C4-2B (cell line): Measurements from ENCODE around the gene B9D1.

ENCODE experiments used
- H3K27ac ChIP-seq: fragments of 450-650 bp; 2 replicates; pipeline ENCODE4 v1.5.1; 2017
- ZFX ChIP-seq: fragments of 450-650 bp; IDR thresholded peaks from 2 replicates; pipeline ENCODE4 v1.6.1; 2017
- TF ChIP-seq, protein P1 (sequence below): fragments of 450-650 bp; conservative IDR thresholded peaks from 2 replicates; pipeline ENCODE4 v1.5.1; 2017; ENCODE audit warnings: mild to moderate bottlenecking

B9D1 gene

DNA sequence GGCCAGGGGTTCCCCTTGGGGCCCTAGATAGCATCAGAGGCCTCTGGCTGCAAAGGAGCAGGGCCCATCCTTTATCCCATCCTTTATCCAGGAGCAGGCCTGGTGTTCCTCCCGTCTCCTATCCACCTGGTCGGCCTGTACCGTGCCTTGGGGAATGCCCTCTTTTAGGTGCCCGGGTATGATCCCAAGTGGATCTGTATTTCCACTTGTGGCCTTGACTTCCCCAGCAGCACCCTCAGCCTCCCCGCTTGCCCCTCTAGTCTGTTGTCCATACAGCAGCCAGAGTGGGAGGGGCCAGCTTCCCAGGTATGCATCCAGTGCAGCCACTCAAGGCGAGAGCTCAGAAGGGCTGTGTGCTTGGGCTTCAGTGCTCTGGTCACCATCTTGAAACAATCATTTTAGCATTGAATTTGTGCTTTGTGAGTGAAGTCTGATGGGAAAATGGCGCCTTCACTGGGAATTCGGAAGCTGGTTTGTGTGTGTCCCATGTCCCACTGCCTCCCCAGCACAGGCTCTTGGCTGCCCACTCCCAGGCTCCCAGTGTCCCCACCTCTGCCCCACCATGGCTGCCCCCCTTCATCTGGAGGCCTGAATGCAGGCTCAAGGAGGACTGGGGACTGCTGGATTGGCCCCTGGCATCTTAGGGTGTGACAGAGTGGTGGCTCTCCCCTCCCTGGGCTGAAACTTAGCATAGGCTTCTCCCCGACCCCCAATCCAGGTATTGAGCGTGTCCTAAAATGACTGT lies 45.2 kb upstream of the B9D1 start:
- no peak for TF ChIP-seq ZFX
- TF ChIP-seq, protein P1, sequence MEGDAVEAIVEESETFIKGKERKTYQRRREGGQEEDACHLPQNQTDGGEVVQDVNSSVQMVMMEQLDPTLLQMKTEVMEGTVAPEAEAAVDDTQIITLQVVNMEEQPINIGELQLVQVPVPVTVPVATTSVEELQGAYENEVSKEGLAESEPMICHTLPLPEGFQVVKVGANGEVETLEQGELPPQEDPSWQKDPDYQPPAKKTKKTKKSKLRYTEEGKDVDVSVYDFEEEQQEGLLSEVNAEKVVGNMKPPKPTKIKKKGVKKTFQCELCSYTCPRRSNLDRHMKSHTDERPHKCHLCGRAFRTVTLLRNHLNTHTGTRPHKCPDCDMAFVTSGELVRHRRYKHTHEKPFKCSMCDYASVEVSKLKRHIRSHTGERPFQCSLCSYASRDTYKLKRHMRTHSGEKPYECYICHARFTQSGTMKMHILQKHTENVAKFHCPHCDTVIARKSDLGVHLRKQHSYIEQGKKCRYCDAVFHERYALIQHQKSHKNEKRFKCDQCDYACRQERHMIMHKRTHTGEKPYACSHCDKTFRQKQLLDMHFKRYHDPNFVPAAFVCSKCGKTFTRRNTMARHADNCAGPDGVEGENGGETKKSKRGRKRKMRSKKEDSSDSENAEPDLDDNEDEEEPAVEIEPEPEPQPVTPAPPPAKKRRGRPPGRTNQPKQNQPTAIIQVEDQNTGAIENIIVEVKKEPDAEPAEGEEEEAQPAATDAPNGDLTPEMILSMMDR, result no peak
- H3K27ac ChIP-seq, result no peak overlapping the region

DNA sequence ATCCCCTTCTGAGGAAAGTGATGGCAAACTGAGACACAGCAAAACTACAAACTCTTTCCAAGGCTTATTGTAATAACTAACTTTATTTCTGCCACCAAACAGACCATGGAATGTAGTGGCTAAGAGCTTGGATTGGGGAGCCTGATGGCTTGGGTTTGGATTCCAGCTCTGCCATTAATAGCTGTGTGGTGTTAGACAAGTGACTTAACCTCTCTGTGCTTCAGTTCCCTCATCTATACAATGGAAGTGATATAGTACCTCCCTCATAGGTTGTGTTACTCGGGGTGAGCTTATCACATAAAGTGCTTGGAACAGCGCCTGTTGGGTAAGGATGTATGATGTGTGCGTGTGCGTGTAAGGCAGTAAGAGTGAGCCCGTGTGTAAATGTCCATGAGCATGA lies 42.6 kb upstream of the B9D1 start:
- H3K27ac ChIP-seq, result no peak overlapping the region

DNA sequence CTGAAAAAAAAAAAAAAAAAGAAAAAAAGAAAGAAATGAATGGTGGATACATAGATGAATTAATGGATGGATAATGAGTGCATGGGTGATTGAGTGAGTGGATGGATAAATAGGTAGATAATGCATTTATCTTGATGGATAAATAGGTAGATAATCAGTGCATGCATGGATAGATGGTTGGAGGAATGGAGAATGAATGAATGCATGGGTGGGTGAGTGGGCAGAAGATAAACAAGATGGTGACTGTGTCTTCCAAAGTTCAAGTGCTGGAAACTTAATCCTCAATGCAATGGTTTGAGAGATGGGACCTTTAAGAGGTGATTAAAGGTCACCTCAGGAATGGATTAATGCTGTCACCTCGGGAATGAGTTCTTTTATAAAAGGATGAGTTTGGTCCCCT lies 41.7 kb upstream of the B9D1 start:
- TF ChIP-seq ZFX, result no peak
- TF ChIP-seq, protein P1, result no peak

More for the DNA sequence above, 42.6 kb upstream of the B9D1 start:
- TF ChIP-seq, protein P1, result no peak
- TF ChIP-seq ZFX, result no peak

DNA sequence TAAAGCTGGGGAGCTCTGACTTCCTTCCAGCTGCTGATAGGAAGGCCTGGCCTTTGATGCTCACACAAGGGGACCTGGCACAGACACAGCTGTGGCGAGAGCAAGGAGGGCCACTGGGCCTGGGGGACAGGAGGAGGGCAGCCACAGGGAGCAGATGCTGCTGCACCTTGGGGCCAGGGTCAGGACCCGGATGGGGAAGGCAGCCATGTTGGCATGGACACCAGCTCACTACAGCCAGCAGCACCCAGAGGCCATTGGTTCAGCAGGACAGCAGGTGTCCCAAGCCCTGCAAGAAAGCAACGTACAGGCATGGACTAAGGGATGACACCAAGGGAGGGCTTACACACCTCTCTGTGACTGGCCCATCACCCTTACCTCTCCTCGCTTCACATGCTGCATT lies 40.5 kb upstream of the B9D1 start:
- peak overlapping the region; percentile 2; the same call in 1 of the 2 replicates for H3K27ac ChIP-seq
- TF ChIP-seq, protein P1, result no peak
- no peak for TF ChIP-seq ZFX

More for the DNA sequence above, 41.7 kb upstream of the B9D1 start:
- no peak overlapping the region for H3K27ac ChIP-seq

DNA sequence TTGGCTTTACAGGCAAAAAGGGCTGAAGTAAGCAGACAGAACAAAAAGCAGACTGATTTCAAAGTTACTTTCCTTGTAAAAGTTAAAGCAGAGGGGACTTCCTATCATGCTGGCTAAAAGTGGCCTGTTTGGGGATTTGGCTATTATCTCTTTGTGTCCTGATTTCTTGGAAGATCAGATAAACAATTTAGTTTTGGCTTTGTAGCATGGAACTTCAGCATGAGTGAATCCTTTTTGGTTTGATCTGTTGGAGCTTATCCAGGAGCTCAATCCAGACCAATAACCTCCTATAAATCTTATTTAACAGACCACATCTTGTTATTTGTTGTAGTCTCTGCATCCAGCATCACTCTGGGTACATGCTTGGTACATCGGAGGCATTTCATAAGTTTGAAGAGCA lies 39.6 kb upstream of the B9D1 start:
- no peak for TF ChIP-seq ZFX
- TF ChIP-seq, protein P1, result no peak

DNA sequence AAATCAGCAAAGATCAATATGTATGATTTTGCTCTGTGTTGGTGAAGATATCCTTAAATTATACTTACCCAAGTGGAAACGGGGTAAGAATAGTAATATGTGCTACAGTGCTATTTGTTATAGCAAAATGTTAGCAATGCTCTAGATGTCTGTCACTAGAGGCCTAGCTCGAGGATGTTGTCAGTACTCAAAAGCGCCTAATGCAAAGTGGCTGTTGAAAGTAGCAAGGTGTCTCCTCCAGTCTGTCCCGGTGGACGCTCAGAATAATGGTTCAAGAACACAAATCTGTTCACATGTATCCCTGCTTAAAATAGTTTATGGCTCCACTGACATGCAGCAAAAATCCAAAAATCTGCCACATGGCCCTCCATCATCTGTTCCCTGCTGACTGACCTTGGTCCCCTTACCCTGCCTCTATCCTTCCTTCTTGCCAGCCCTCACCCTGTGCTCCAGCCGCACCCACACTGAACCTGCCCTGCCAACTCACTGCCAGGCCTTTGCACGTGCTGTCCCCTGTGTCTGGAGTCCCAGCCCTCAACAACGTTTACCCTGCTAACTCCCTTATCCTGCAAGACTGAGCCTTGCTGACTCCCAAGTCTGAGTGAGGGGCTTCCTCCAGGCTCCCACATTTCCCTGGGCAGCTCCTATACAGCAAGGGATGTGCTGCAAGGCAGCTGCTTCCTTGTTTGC lies 38.9 kb upstream of the B9D1 start:
- peak overlapping the region; percentile 20; the same call in 1 of the 2 replicates for H3K27ac ChIP-seq
- TF ChIP-seq ZFX, result no peak
- TF ChIP-seq, protein P1, result no peak

More for the DNA sequence above, 39.6 kb upstream of the B9D1 start:
- no peak overlapping the region; the same call in 1 of the 2 replicates for H3K27ac ChIP-seq
